ENCODE data around the gene ZNF26. TPM values are rescaled to one million over a fixed set of nuclear protein-coding genes. Genes with fewer than 3 reads are reported as not detected.

The ZNF26 gene
- polyA plus RNA-seq, 1 of the 3 experiments (the other 2 are of a cell fraction) = 7.3 TPM

GRCh38 chr12:132955094-132956010, 30.8 kb upstream of the ZNF26 start:
- no peaks in the 10 kb centered on the region for H3K27me3 ChIP-seq (ENCODE audit: insufficient read depth)
- H4K20me1 ChIP-seq (ENCODE audit: insufficient read depth) = no peaks in the 10 kb centered on the region
- peak overlapping the region; percentile 82 for H3K4me2 ChIP-seq
- peak overlapping the region; percentile 36 to 71; a peak in 3 of 4 replicates for H3K27ac ChIP-seq (ENCODE audit: low read depth in 2 of 2, low read length in 1 of 2)
- ChIA-PET CTCF (no interaction called here), POLR2A (interaction anchor here (1.0 to 1.5 kb wide), 2 partner anchors 31 to 125 kb away, joined by 3 to 5 read pairs; partner anchors contain the start of gene ZNF26)
- peaks cover 0 to 7% of the 10 kb centered on the region in 2 experiments; a peak in 1 of 4 replicates for H3K4me1 ChIP-seq (ENCODE audit: control insufficient read depth in 1 of 2, insufficient read depth in 2 of 2, low read depth in 1 of 2, low read length in 1 of 2)
- H3F3A ChIP-seq (replicated peaks; ENCODE audit: insufficient read depth) = peaks cover 4% of the 10 kb centered on the region
- no peaks in the 10 kb centered on the region for H3K9me2 ChIP-seq
- 27% methylated on average over 29 of the region's 39 CpGs for WGBS (ENCODE audit: low lambda C conversion rate)
- DNase-seq = no peak
- H2AFZ ChIP-seq (ENCODE audit: low read depth) = peak overlapping the region; percentile 81; the same call in 1 of the 2 replicates
- TF ChIP-seq MXI1 (IDR thresholded peaks at IDR 0.05; ENCODE audit: low read depth, low read length) = 0 out of 2 replicates have a peak, but pooled peaks have one; percentile 24
- no peak for TF ChIP-seq RXRA (IDR thresholded peaks at IDR 0.05; ENCODE audit: borderline replicate concordance, low read depth)
- no peak for TF ChIP-seq CTCF (IDR thresholded peaks at IDR 0.05)
- peaks cover 0 to 4% of the 10 kb centered on the region in 2 experiments for H3K36me3 ChIP-seq (replicated peaks in 1 of 2; ENCODE audit: control insufficient read depth in 1 of 2, insufficient read depth in 2 of 2, low read length in 1 of 2)
- H3K9ac ChIP-seq = peak overlapping the region; percentile 72
- H3K4me3 ChIP-seq (ENCODE audit: low read depth in 2 of 2, low read length in 1 of 2) = peak overlapping the region; percentile 55 to 78
- H3K9me3 ChIP-seq = peaks cover 6% of the 10 kb centered on the region; the same call in 1 of the 2 replicates
- peaks cover 42% of the 10 kb centered on the region for H3K79me2 ChIP-seq (ENCODE audit: insufficient read depth)

- Histone ChIP-seq H3K4me1 (ENCODE audit: control insufficient read depth in 1 of 2, insufficient read depth in 2 of 2, low read depth in 1 of 2, low read length in 1 of 2) (peaks cover 0 to 7% of the 10 kb centered on the region in 2 experiments; a peak in 1 of 4 replicates), H3K4me2 (peak within 1 kb of the TSS; percentile 82), H4K20me1 (ENCODE audit: insufficient read depth) (no peaks in the 10 kb centered on the region), H3K9me2 (no peaks in the 10 kb centered on the region), H3K9ac (peak within 1 kb of the TSS; percentile 72), H3F3A (replicated peaks; ENCODE audit: insufficient read depth) (no peaks in the 10 kb centered on the region), H2AFZ (ENCODE audit: low read depth) (peak within 1 kb of the TSS; percentile 94), H3K4me3 (ENCODE audit: low read depth in 2 of 2, low read length in 1 of 2) (peak within 1 kb of the TSS; percentile 55 to 78), H3K79me2 (ENCODE audit: insufficient read depth) (peaks cover 35% of the 10 kb centered on the region), H3K36me3 (replicated peaks in 1 of 2; ENCODE audit: control insufficient read depth in 1 of 2, insufficient read depth in 2 of 2, low read length in 1 of 2) (peaks cover 0 to 4% of the 10 kb centered on the region in 2 experiments), H3K9me3 (no peaks in the 10 kb centered on the region), H3K27ac (ENCODE audit: low read depth in 2 of 2, low read length in 1 of 2) (peak within 1 kb of the TSS; percentile 36 to 71), H3K27me3 (ENCODE audit: insufficient read depth) (no peaks in the 10 kb centered on the region)
- 1% methylated on average over 26 of the region's 67 CpGs for WGBS (ENCODE audit: low lambda C conversion rate)
- ChIA-PET CTCF (no interaction called here), POLR2A (interaction anchor here (1.0 to 1.5 kb wide), 2 partner anchors 30 to 124 kb away, joined by 3 to 5 read pairs; partner anchors contain the start of gene ZNF26)
- DNase-seq = peak; percentile 97
- TF ChIP-seq GABPA (IDR thresholded peaks at IDR 0.05; ENCODE audit: low read depth) = peak; percentile 85
- TF ChIP-seq CTCF (IDR thresholded peaks at IDR 0.05) = 0 out of 2 replicates have a peak, but pooled peaks have one; percentile 6
- TF ChIP-seq ZBTB33 (IDR thresholded peaks at IDR 0.05; ENCODE audit: borderline replicate concordance, low read depth) = no peak
- no peak for TF ChIP-seq JUND (IDR thresholded peaks at IDR 0.05)
- peak; percentile 88 for TF ChIP-seq ELF1 (IDR thresholded peaks at IDR 0.05)
- no peak for TF ChIP-seq SMC3 (IDR thresholded peaks at IDR 0.05; ENCODE audit: low read depth, low read length)
- no peak for TF ChIP-seq REST (IDR thresholded peaks at IDR 0.05; ENCODE audit: low read depth, low read length)
- peak; percentile 95 for TF ChIP-seq CHD2 (IDR thresholded peaks at IDR 0.05; ENCODE audit: low read length, partially characterized antibody)
- TF ChIP-seq RXRA (IDR thresholded peaks at IDR 0.05; ENCODE audit: borderline replicate concordance, low read depth) = no peak
- no peak for TF ChIP-seq USF1 (IDR thresholded peaks at IDR 0.05; ENCODE audit: borderline replicate concordance, low read depth)
Measured at GRCh38 chr12:132956011-132956788, 30.0 kb upstream of the ZNF26 start, which contains the start of gene ZNF605. Gene ZNF605 (minus strand): TSS chr12:132956306. CDS start chr12:132945635, 10,671 bp downstream.

Measured in SK-N-SH (cell line).